ENCODE measurements around the gene MEDAG.

Gene MEDAG

DNA sequence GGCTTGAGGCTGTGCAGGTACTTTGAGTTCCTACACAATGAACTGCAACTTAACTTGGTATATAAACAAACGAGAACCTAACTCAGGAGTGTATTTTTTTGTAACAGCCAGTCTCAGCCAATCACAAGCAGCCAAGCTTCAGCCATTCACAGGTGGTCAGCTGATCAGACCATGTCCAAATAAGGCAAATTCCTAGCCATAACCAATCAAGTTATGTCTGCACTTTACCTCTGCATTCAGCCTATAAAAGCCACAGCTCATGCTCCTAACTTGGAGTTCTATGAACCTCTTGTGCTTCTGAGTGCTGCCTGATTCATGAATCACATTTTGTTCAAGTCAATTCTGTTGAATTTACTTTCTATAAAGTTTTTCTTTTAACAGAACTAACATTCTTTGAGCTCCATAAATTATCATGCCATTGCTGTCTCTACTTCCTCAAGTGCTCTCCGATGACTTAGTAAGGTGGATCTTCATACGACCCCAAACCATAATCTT is 16.8 kb upstream of the MEDAG start:
- TF ChIP-seq, protein P1, sequence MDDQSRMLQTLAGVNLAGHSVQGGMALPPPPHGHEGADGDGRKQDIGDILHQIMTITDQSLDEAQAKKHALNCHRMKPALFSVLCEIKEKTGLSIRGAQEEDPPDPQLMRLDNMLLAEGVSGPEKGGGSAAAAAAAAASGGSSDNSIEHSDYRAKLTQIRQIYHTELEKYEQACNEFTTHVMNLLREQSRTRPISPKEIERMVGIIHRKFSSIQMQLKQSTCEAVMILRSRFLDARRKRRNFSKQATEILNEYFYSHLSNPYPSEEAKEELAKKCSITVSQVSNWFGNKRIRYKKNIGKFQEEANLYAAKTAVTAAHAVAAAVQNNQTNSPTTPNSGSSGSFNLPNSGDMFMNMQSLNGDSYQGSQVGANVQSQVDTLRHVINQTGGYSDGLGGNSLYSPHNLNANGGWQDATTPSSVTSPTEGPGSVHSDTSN (CRISPR knock-in tag; IDR thresholded peaks at IDR 0.05): no peak
- TF ChIP-seq ZNF549 (tag by site-specific recombination; IDR thresholded peaks at IDR 0.05): peak; percentile 94
- POLR2A ChIA-PET: no interaction called here
- CTCF ChIA-PET: no interaction called here

DNA sequence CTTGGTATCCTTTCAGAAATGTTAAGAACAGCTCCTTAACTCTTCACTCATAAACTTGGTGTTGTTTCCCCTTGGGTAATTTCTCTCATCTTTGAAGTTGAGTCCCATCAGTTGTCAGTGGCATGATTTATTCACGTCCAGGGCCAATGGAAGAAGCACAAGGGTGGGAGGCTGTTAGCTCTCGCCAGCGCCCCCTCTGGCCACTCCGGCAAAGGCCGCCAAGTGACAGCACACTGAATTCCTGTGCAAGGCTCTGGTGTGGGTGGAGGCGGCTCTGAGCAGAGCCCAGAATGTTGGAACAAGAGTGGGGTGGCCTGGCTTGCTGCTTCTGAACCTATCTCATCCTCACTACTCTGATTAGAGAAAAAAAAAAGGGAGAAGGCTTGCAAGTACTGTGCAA is 13.1 kb upstream of the MEDAG start:
- Histone ChIP-seq H3K4me3 (ENCODE audit: low read depth, low read length) (no peak overlapping the region), H3K27ac (ENCODE audit: extremely low read depth, low read depth, low read length) (no peak overlapping the region), H3K36me3 (ENCODE audit: control insufficient read depth in 2 of 2, insufficient read depth in 1 of 2, low read length in 2 of 2) (no peaks in the 10 kb centered on the region), H3K9me3 (ENCODE audit: control insufficient read depth, insufficient read depth, low read depth, low read length) (no peaks in the 10 kb centered on the region), H3K4me1 (ENCODE audit: control insufficient read depth, insufficient read depth, low read length) (no peaks in the 10 kb centered on the region)
- POLR2A ChIA-PET: no interaction called here
- TF ChIP-seq ZNF629 (tag by site-specific recombination; IDR thresholded peaks at IDR 0.05) (no peak), SP2 (tag by site-specific recombination; IDR thresholded peaks at IDR 0.05) (0 out of 2 replicates have a peak, but pooled peaks have one; percentile 10), ZNF624 (tag by site-specific recombination; IDR thresholded peaks at IDR 0.05) (no peak), EGR2 (tag by site-specific recombination; IDR thresholded peaks at IDR 0.05; ENCODE audit: low read depth) (peak; percentile 41; the same call in 1 of the 2 replicates), ZNF621 (tag by site-specific recombination; IDR thresholded peaks at IDR 0.05) (no peak), ZNF707 (tag by site-specific recombination; IDR thresholded peaks at IDR 0.05) (no peak), ZNF223 (tag by site-specific recombination; IDR thresholded peaks at IDR 0.05) (no peak), ZNF157 (tag by site-specific recombination; IDR thresholded peaks at IDR 0.05) (no peak), ZNF558 (tag by site-specific recombination; IDR thresholded peaks at IDR 0.05) (no peak), ZSCAN30 (tag by site-specific recombination; IDR thresholded peaks at IDR 0.05) (no peak), ZNF221 (tag by site-specific recombination; IDR thresholded peaks at IDR 0.05; ENCODE audit: borderline replicate concordance) (no peak), KLF1 (tag by site-specific recombination; IDR thresholded peaks at IDR 0.05) (no peak)
- TF ChIP-seq, protein P2, sequence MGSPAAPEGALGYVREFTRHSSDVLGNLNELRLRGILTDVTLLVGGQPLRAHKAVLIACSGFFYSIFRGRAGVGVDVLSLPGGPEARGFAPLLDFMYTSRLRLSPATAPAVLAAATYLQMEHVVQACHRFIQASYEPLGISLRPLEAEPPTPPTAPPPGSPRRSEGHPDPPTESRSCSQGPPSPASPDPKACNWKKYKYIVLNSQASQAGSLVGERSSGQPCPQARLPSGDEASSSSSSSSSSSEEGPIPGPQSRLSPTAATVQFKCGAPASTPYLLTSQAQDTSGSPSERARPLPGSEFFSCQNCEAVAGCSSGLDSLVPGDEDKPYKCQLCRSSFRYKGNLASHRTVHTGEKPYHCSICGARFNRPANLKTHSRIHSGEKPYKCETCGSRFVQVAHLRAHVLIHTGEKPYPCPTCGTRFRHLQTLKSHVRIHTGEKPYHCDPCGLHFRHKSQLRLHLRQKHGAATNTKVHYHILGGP (tag by site-specific recombination; IDR thresholded peaks at IDR 0.05): no peak
- CTCF ChIA-PET: interaction anchor here (0.5 to 1.6 kb wide), 14 partner anchors 9 to 371 kb away, joined by 3 to 8 read pairs (median 4); no protein-coding TSS in a partner anchor

More for the DNA sequence above, 16.8 kb upstream of the MEDAG start:
- no peak overlapping the region for H3K27ac ChIP-seq (ENCODE audit: extremely low read depth, low read depth, low read length)
- no peaks in the 10 kb centered on the region for H3K36me3 ChIP-seq (ENCODE audit: control insufficient read depth in 2 of 2, insufficient read depth in 1 of 2, low read length in 2 of 2)
- no peaks in the 10 kb centered on the region for H3K9me3 ChIP-seq (ENCODE audit: control insufficient read depth, insufficient read depth, low read depth, low read length)
- H3K4me1 ChIP-seq (ENCODE audit: control insufficient read depth, insufficient read depth, low read length): no peaks in the 10 kb centered on the region
- no peak overlapping the region for H3K4me3 ChIP-seq (ENCODE audit: low read depth, low read length)

DNA sequence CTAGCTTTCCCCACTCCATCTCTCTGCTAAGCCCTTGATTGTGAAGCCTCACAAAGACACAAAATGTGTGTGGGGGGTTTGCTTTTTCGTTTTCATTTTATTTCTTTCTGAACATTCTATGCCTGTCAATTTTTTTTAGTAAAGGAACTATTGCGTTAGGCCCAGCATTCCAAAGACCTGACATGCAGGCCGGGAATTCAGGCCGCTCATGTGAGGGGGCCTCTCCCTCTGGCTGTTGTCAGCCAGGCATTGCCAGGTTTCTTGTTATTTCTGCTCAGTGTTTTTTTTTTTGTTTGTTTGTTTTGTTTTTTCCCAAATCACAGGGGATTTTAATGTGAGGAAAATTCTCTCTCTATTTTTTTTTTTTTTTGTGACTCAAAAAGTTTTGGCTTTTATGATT is 10.3 kb upstream of the MEDAG start:
- Histone ChIP-seq H3K36me3 (ENCODE audit: control insufficient read depth in 2 of 2, insufficient read depth in 1 of 2, low read length in 2 of 2) (no peaks in the 10 kb centered on the region), H3K27ac (ENCODE audit: extremely low read depth, low read depth, low read length) (no peak overlapping the region), H3K9me3 (ENCODE audit: control insufficient read depth, insufficient read depth, low read depth, low read length) (no peaks in the 10 kb centered on the region), H3K4me3 (ENCODE audit: low read depth, low read length) (no peak overlapping the region), H3K4me1 (ENCODE audit: control insufficient read depth, insufficient read depth, low read length) (no peaks in the 10 kb centered on the region)
- ChIA-PET POLR2A (no interaction called here), CTCF (no interaction called here)
- TF ChIP-seq ZBTB1 (tag by site-specific recombination; IDR thresholded peaks at IDR 0.05) (no peak), ZNF658 (tag by site-specific recombination; IDR thresholded peaks at IDR 0.05) (no peak), KLF16 (tag by site-specific recombination; IDR thresholded peaks at IDR 0.05) (no peak), ZNF10 (tag by site-specific recombination; IDR thresholded peaks at IDR 0.05) (no peak), ZNF416 (tag by site-specific recombination; IDR thresholded peaks at IDR 0.05) (no peak), TRIM28 (IDR thresholded peaks at IDR 0.05; ENCODE audit: borderline replicate concordance, low read length) (no peak), ZNF132 (tag by site-specific recombination; IDR thresholded peaks at IDR 0.05; ENCODE audit: borderline replicate concordance) (no peak), FEZF1 (tag by site-specific recombination; IDR thresholded peaks at IDR 0.05) (no peak)
